GM19468 (cell line): ENCODE results near the gene NUP107.
A peak's percentile ranks its signal among the peaks of the same experiment; 100 is the strongest.

Source experiments
- ATAC-seq: cut with Tn5 transposase; IDR thresholded peaks from one replicate; pipeline ENCODE4 v1.9.1; 2021; ENCODE audit warnings: mild to moderate bottlenecking, moderate library complexity, moderate number of reproducible peaks; ENCODE audit not compliant: unreplicated experiment; ENCODE audit errors: extremely low read depth

Gene NUP107

GRCh38 chr12:68771223-68771925, 84.6 kb downstream of the NUP107 start:
- ATAC-seq, result no peak

- no peak for ATAC-seq
Measured at GRCh38 chr12:68772714-68773113, 85.9 kb downstream of the NUP107 start.

- ATAC-seq, result no peak
Measured at GRCh38 chr12:68773582-68773981, 86.8 kb downstream of the NUP107 start.

- ATAC-seq, result no peak
Measured at GRCh38 chr12:68775121-68775630, 88.4 kb downstream of the NUP107 start.

GRCh38 chr12:68776976-68777610, 90.3 kb downstream of the NUP107 start:
- ATAC-seq, result no peak

- ATAC-seq, result no peak
Measured at GRCh38 chr12:68779280-68779679, 92.5 kb downstream of the NUP107 start.

- ATAC-seq, result no peak
Measured at GRCh38 chr12:68780731-68781130, 94.0 kb downstream of the NUP107 start.

GRCh38 chr12:68781728-68782127, 95.0 kb downstream of the NUP107 start:
- ATAC-seq, result no peak

- no peak for ATAC-seq
Measured at GRCh38 chr12:68784015-68784414, 97.2 kb downstream of the NUP107 start.

- no peak for ATAC-seq
Measured at GRCh38 chr12:68785358-68785757, 98.6 kb downstream of the NUP107 start.

- no peak for ATAC-seq
Measured at GRCh38 chr12:68785823-68786222, 99.0 kb downstream of the NUP107 start.

GRCh38 chr12:68786929-68787328, 100.2 kb downstream of the NUP107 start:
- ATAC-seq, result no peak

GRCh38 chr12:68788554-68789143, 101.9 kb downstream of the NUP107 start:
- ATAC-seq, result no peak

- no peak for ATAC-seq
Measured at GRCh38 chr12:68789144-68789878, 102.5 kb downstream of the NUP107 start.

- no peak for ATAC-seq
Measured at GRCh38 chr12:68790081-68790951, 103.5 kb downstream of the NUP107 start.

GRCh38 chr12:68790952-68791234, 104.1 kb downstream of the NUP107 start:
- no peak for ATAC-seq

- no peak for ATAC-seq
Measured at GRCh38 chr12:68791897-68792481, 105.2 kb downstream of the NUP107 start.

GRCh38 chr12:68792952-68793351, 106.2 kb downstream of the NUP107 start:
- ATAC-seq, result peak; percentile 77

- ATAC-seq, result no peak
Measured at GRCh38 chr12:68793436-68793835, 106.7 kb downstream of the NUP107 start.
